Activated B cell treated with CpG ODN at 0.5 μM for 24 hours (primary cell): ENCODE results near the gene RBBP7. TPM values are rescaled to one million over a fixed set of nuclear protein-coding genes. Genes with fewer than 3 reads are reported as not detected.

ENCODE experiments used
- ATAC-seq: fragments of 200-7000 bp; cut with Tn5 transposase; one replicate; pipeline ENCODE4 v1.10.0; 2021; ENCODE audit warnings: low read depth, mild to moderate bottlenecking, moderate library complexity
- CTCF ChIA-PET: fragments of 350-600 bp; sonication (Branson Sonifier 250); formaldehyde crosslinking; loops from one replicate; lab custom pipeline; 2021; ENCODE audit warnings: antibody characterized with exemption; lab: Charles Lee
- POLR2A ChIA-PET: fragments of 350-600 bp; sonication (Branson Sonifier 250); formaldehyde crosslinking; loops from one replicate; lab custom pipeline; 2021; ENCODE audit warnings: antibody characterized with exemption; lab: Charles Lee
- DNase-seq: peaks from one replicate; pipeline ENCODE4 v3.0.0; 2022
- H3K27ac Mint-ChIP-seq: one replicate; pipeline ENCODE4 v1.8.0; 2020; ENCODE audit warnings: mixed read lengths
- H3K27me3 Mint-ChIP-seq: one replicate; pipeline ENCODE4 v1.8.0; 2021; ENCODE audit warnings: mixed read lengths
- H3K36me3 Mint-ChIP-seq: one replicate; pipeline ENCODE4 v1.8.0; 2021; ENCODE audit warnings: low read depth, mixed read lengths
- H3K4me1 Mint-ChIP-seq: one replicate; pipeline ENCODE4 v1.8.0; 2021; ENCODE audit warnings: mixed read lengths
- H3K4me3 Mint-ChIP-seq: one replicate; pipeline ENCODE4 v1.8.0; 2020; ENCODE audit warnings: mild to moderate bottlenecking, mixed read lengths
- H3K9me3 Mint-ChIP-seq: one replicate; pipeline ENCODE4 v1.8.0; 2020; ENCODE audit warnings: mixed read lengths
- intact Hi-C: fragments of 100-400 bp; cut with micrococcal nuclease; formaldehyde crosslinking; loops from one replicate; pipeline ENCODE4 v1.15.1; 2024
- total RNA-seq: library from RNA; stranded (reverse); gene quantifications from 2 replicates; pipeline ENCODE4 v1.2.3, GENCODE V29; 2022
- TF ChIP-seq, protein P1 (sequence below): fragments of 200-600 bp; IDR thresholded peaks from one replicate; pipeline ENCODE4 v1.8.0; 2022; ENCODE audit warnings: antibody characterized with exemption, mild to moderate bottlenecking

RBBP7 gene
- total RNA-seq, 1 donor from 2014 or later, result 97.9 TPM

DNA sequence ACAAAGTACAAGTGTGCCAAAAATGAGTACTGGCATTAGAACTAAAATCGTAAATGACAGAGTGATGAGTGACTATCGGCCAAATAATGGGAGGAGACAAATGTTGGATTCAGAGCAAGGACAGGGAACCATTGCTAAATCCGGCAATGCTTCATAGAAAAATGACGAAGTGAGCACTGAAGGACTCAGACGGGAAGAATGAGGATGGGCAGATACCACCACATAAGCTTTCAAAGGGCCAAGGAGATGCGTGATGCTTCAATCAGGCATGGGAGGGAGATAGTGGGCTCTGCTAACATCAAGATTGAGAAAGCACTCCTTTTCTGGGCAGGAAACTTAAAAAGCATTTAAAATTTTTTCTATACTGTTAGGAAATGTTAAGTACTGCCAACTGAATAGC, 21.6 kb downstream of the RBBP7 start:
- Mint-ChIP-seq H3K36me3 (peaks cover 65% of the 10 kb centered on the region), H3K27me3 (no peaks in the 10 kb centered on the region), H3K9me3 (no peaks in the 10 kb centered on the region), H3K27ac (no peak overlapping the region), H3K4me3 (no peak overlapping the region), H3K4me1 (no peaks in the 10 kb centered on the region)
- ChIA-PET CTCF (no interaction called here), POLR2A (no interaction called here)
- ATAC-seq (no peak), DNase-seq (no peak)
- intact Hi-C loops, result no loop called here
- TF ChIP-seq, protein P1, sequence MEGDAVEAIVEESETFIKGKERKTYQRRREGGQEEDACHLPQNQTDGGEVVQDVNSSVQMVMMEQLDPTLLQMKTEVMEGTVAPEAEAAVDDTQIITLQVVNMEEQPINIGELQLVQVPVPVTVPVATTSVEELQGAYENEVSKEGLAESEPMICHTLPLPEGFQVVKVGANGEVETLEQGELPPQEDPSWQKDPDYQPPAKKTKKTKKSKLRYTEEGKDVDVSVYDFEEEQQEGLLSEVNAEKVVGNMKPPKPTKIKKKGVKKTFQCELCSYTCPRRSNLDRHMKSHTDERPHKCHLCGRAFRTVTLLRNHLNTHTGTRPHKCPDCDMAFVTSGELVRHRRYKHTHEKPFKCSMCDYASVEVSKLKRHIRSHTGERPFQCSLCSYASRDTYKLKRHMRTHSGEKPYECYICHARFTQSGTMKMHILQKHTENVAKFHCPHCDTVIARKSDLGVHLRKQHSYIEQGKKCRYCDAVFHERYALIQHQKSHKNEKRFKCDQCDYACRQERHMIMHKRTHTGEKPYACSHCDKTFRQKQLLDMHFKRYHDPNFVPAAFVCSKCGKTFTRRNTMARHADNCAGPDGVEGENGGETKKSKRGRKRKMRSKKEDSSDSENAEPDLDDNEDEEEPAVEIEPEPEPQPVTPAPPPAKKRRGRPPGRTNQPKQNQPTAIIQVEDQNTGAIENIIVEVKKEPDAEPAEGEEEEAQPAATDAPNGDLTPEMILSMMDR, result no peak

DNA sequence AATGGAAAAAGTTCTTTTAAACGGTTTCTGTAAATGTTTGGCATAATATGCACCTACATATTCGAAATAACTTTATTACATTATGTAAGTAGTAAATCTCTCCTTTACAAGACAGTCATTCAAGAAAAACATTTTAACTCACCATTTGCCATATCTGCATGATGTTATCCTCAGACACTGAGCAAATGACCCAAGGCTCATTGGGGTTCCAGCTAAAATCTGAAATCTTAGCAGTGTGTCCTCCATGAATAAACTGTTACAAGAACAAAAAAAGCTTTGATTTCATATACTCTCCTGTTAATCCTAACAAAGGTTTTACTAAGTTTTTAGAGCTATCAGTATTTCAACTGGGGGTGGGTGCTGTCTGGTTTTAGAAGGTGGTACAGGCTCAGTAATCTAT, 24.5 kb downstream of the RBBP7 start:
- no peaks in the 10 kb centered on the region for H3K9me3 Mint-ChIP-seq
- no peaks in the 10 kb centered on the region for H3K4me1 Mint-ChIP-seq
- no peaks in the 10 kb centered on the region for H3K27me3 Mint-ChIP-seq
- CTCF ChIA-PET, result no interaction called here
- no peak for DNase-seq
- no peak overlapping the region for H3K4me3 Mint-ChIP-seq
- POLR2A ChIA-PET, result no interaction called here
- H3K36me3 Mint-ChIP-seq, result peaks cover 63% of the 10 kb centered on the region
- H3K27ac Mint-ChIP-seq, result no peak overlapping the region
- intact Hi-C loops, result no loop called here
- TF ChIP-seq, protein P1, result no peak
- ATAC-seq, result no peak

DNA sequence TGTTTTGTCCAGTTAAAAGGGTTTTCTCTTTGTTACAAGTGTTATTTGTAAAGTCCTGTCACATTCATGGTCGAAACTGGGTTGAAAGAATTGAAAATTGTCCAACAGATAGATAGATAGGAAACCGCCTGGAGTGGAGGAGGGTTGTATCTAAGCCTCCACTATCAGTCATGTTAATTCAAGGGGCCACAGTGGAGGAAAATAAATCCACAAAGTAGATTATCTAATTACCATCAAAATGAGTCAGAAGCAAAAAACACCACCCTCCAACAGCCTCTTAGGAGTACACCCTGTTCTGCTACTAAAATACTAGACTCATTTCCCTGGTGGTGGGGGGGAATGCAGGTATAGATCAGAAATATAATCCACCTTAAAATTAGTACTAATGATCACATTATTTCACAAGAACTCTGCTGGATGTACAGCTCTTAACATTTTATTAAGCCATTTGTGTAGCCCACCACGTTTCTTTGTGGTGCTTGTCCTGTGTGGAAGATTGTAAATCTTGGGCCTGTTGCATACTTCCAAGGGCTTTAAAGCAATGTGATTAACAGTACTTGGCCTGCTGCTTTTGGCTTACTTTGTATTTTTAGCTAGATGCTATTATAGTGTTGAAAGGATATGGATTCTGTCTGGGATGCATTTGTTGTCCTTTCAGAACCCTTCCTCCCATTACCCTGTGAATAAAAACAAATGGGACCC, 26.8 kb downstream of the RBBP7 start:
- peaks cover 64% of the 10 kb centered on the region for H3K36me3 Mint-ChIP-seq
- ATAC-seq, result no peak
- POLR2A ChIA-PET, result no interaction called here
- H3K4me1 Mint-ChIP-seq, result no peaks in the 10 kb centered on the region
- H3K27ac Mint-ChIP-seq, result no peak overlapping the region
- H3K27me3 Mint-ChIP-seq, result no peaks in the 10 kb centered on the region
- TF ChIP-seq, protein P1, result no peak
- CTCF ChIA-PET, result no interaction called here
- DNase-seq, result no peak
- H3K4me3 Mint-ChIP-seq, result no peak overlapping the region
- intact Hi-C loops, result no loop called here
- H3K9me3 Mint-ChIP-seq, result no peaks in the 10 kb centered on the region

DNA sequence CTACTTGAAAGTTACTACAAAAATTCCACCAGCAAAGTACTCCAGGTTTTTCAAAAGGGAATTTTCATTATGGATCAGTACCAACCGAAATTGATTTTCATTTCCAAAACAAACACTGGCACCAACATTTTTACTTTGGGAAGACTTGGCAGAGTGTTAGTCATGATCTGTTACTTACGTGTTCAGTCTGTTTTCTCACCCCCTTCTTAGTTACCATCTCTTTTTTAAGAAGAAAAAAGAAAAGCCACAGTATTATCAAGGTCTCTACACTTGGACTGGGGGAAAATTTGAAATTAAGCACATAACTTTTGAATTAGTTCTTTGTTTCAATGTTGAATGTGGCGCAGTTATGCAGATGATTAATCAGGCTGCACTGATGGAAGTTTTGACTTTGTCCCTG, 27.5 kb downstream of the RBBP7 start:
- Mint-ChIP-seq H3K36me3 (peaks cover 64% of the 10 kb centered on the region), H3K9me3 (no peaks in the 10 kb centered on the region), H3K27ac (no peak overlapping the region), H3K4me1 (no peaks in the 10 kb centered on the region), H3K4me3 (no peak overlapping the region), H3K27me3 (no peaks in the 10 kb centered on the region)
- DNase-seq, result no peak
- ATAC-seq, result no peak
- TF ChIP-seq, protein P1, result no peak
- ChIA-PET CTCF (no interaction called here), POLR2A (interaction anchor here (0.8 kb wide), 1 partner anchor 16 kb away, joined by 5 read pairs; no protein-coding TSS in a partner anchor)
- intact Hi-C loops, result no loop called here

DNA sequence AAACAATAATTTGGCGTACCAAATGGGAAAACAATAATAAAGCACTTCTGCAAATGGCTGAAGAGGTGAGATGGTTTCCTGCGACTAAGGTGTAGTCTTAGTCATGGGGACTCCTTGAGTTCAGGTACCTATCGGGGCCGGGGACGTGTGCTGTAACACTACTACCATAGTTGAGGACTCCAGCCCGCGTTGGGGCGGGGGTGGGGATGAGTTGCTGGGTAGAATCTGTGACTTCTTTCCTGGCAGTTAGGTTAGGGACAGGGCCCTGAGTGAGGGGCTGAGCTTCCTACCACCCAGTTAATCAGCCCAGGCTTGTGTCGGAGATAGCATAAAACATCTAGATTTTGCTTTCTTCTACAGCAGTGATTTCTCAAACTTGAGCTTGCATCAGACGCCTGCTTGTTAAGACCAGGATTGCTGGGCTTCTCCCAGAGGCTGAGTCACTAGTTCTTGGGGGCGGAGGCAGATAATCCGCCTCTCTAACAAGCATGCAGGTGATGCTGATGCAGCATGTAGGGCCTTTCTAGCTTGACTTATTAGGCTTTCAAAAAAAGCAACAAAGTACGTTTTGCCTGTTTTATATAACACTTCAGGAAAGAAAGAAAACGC, 30.2 kb downstream of the RBBP7 start:
- H3K27ac Mint-ChIP-seq, result no peak overlapping the region
- H3K9me3 Mint-ChIP-seq, result no peaks in the 10 kb centered on the region
- ChIA-PET POLR2A (no interaction called here), CTCF (no interaction called here)
- intact Hi-C loops, result no loop called here
- TF ChIP-seq, protein P1, result no peak
- H3K36me3 Mint-ChIP-seq, result peaks cover 69% of the 10 kb centered on the region
- H3K4me1 Mint-ChIP-seq, result no peaks in the 10 kb centered on the region
- ATAC-seq (no peak), DNase-seq (no peak)
- no peak overlapping the region for H3K4me3 Mint-ChIP-seq
- no peaks in the 10 kb centered on the region for H3K27me3 Mint-ChIP-seq
